OCI-LY3 (cell line): ENCODE data around the gene UGT2A2.

Source experiments
- CTCF ChIP-seq: fragments of 200-600, 300-600 bp; sonication (generic); IDR thresholded peaks from 2 replicates; pipeline ENCODE4 v1.5.1; 2014; ENCODE audit warnings: antibody characterized with exemption, low read length, low read depth
- EZH2phosphoT487 ChIP-seq: fragments of 200-600 bp; shearing (Covaris generic); IDR thresholded peaks from 2 replicates; pipeline ENCODE4 v1.6.1; 2018; ENCODE audit warnings: antibody characterized with exemption, mixed run types, low read depth

- TF ChIP-seq CTCF (no peak), EZH2phosphoT487 (no peak)
These were observed 29.0 kb downstream of the UGT2A2 start for GRCh38 chr4:69610484-69610883.
